ENCODE measurements around the gene CDH13. TPM values are rescaled to one million over a fixed set of nuclear protein-coding genes. Genes with fewer than 3 reads are reported as not detected.

Gene CDH13
- total and polyA plus RNA-seq, 9 of the 15 experiments (the other 6 are each of a cell fraction or from before 2014, with no cell fraction given), result 0.03 TPM; not detected in 8

DNA sequence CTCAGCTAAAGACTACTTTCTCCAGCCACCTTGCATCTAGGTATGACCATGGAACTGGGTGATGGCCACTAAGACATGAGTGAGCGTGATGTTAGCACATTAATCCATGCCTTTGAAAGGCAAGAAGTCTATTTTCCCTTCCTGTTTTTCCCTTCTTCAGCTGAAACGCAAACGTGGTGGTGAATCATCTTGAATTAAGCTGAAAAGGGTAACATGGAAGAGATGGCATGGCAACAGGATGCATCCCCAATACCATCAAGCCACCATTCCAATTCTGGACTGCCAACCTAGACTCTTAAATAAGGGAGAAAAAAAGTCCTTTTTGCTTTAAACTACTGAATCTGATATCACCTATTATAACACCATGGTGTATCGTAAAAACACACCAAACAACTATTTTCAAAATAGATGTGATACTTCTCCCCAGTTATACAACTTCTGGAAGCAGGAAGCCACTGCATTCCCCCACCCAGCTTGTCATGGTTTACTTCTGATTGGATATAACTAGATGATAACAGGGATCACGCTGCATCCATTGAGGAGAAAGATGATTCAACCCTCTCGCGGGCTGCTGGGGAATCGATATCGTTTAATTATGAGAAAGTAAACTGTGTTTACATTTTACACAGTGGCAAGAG, 368.6 kb downstream of the CDH13 start:
- BruUV-seq (replicated peaks), result no TSS peak
- TF ChIP-seq ZNF212 (CRISPR knock-in tag; IDR thresholded peaks at IDR 0.05) (no peak), MEIS2 (IDR thresholded peaks at IDR 0.05; ENCODE audit: partially characterized antibody) (no peak), CTCFL (IDR thresholded peaks at IDR 0.05; ENCODE audit: borderline replicate concordance, insufficient read depth, low read depth, low read length, poor library complexity, severe bottlenecking) (no peak), ZNF77 (CRISPR knock-in tag; IDR thresholded peaks at IDR 0.05) (no peak), SMARCC2 (IDR thresholded peaks at IDR 0.05; ENCODE audit: low read depth) (no peak), POLR3A (IDR thresholded peaks at IDR 0.05; ENCODE audit: borderline replicate concordance, extremely low read depth, insufficient read depth, insufficient read length) (no peak)
- TF ChIP-seq, protein P1, sequence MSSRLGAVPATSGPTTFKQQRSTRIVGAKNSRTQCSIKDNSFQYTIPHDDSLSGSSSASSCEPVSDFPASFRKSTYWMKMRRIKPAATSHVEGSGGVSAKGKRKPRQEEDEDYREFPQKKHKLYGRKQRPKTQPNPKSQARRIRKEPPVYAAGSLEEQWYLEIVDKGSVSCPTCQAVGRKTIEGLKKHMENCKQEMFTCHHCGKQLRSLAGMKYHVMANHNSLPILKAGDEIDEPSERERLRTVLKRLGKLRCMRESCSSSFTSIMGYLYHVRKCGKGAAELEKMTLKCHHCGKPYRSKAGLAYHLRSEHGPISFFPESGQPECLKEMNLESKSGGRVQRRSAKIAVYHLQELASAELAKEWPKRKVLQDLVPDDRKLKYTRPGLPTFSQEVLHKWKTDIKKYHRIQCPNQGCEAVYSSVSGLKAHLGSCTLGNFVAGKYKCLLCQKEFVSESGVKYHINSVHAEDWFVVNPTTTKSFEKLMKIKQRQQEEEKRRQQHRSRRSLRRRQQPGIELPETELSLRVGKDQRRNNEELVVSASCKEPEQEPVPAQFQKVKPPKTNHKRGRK (tag; IDR thresholded peaks at IDR 0.05), result no peak
- ATAC-seq (no peak), FAIRE-seq (no peak), DNase-seq (ENCODE audit: extremely low read depth in 1 of 4, low spot score in 3 of 4) (no peak)
- Histone ChIP-seq H3K9me3 (replicated peaks; ENCODE audit: control insufficient read depth, insufficient read depth, low read depth, low read length) (peaks cover 1% of the 10 kb centered on the region), H3K79me2 (ENCODE audit: control insufficient read depth, insufficient read depth, low read length) (no peaks in the 10 kb centered on the region), H3K36me3 (ENCODE audit: control insufficient read depth, insufficient read depth, low read length) (no peaks in the 10 kb centered on the region), H3K4me1 (replicated peaks in 1 of 2; ENCODE audit: control insufficient read depth in 2 of 2, insufficient read depth in 2 of 2, low read length in 2 of 2) (no peaks in the 10 kb centered on the region), H3K9me1 (ENCODE audit: control insufficient read depth, insufficient read depth, low read length) (no peaks in the 10 kb centered on the region), H2AFZ (ENCODE audit: low read depth, low read length) (no peak overlapping the region), H3K27ac (ENCODE audit: extremely low read depth, low read depth, low read length) (no peak overlapping the region), H4K20me1 (replicated peaks; ENCODE audit: control insufficient read depth, insufficient read depth, low read length) (no peaks in the 10 kb centered on the region), H3K4me3 (no peak overlapping the region), H3K9ac (ENCODE audit: insufficient read depth in 1 of 2, low read depth in 2 of 2, low read length in 2 of 2) (no peak overlapping the region), H3K4me2 (ENCODE audit: insufficient read depth, low read length) (no peak overlapping the region), H3K27me3 (ENCODE audit: control insufficient read depth in 2 of 2, insufficient read depth in 2 of 2, low read length in 2 of 2) (no peaks in the 10 kb centered on the region)
- in situ Hi-C loops (cut with MboI) (no loop called here), intact Hi-C loops (cut with micrococcal nuclease) (no loop called here)
- ChIA-PET POLR2A (no interaction called here), CTCF (ENCODE audit: low intra/inter-chr PET ratio) (no interaction called here)
- under 1% methylated on average over 9 of the region's 9 CpGs for WGBS (ENCODE audit: insufficient coverage, low coverage, missing lambda C conversion rate)

Data from K562 (cell line).